ENCODE results near the gene C5orf22.

DNA sequence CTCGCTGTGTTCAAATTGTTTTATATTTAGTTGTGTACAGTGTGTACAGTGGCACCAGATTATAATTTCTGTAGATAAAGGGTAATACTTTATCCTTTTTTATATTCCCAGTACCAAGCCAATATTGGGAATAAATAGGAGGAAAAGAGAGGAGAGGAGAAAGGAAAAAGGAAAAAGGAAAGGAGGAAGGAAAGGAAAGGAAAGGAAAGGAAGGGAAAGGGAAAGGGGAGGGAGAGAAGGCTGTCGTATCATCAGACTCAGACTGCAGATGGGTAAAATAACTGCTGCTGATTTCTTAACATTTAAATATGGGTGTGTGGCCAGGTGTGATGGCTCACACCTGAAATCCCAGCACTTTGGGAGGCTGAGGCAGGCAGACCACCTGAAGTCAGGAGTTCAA lies 51.0 kb downstream of the C5orf22 start:
- TF ChIP-seq, protein P1, sequence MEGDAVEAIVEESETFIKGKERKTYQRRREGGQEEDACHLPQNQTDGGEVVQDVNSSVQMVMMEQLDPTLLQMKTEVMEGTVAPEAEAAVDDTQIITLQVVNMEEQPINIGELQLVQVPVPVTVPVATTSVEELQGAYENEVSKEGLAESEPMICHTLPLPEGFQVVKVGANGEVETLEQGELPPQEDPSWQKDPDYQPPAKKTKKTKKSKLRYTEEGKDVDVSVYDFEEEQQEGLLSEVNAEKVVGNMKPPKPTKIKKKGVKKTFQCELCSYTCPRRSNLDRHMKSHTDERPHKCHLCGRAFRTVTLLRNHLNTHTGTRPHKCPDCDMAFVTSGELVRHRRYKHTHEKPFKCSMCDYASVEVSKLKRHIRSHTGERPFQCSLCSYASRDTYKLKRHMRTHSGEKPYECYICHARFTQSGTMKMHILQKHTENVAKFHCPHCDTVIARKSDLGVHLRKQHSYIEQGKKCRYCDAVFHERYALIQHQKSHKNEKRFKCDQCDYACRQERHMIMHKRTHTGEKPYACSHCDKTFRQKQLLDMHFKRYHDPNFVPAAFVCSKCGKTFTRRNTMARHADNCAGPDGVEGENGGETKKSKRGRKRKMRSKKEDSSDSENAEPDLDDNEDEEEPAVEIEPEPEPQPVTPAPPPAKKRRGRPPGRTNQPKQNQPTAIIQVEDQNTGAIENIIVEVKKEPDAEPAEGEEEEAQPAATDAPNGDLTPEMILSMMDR (IDR thresholded peaks at IDR 0.05) = no peak
- TF ChIP-seq POLR2A (IDR thresholded peaks at IDR 0.05) = no peak
